Uterus (tissue), 4 donors: ENCODE measurements around the gene ZNF560. TPM values are rescaled to one million over a fixed set of nuclear protein-coding genes. Genes with fewer than 3 reads are reported as not detected.

ENCODE experiments used
- DNase-seq, 2 donors: peaks; one replicate each; pipeline ENCODE4 v3.0.0-alpha.2; 2019 to 2020
- H3K27ac ChIP-seq, 2 donors: fragments of 200-600 bp; sonication (generic); 1 replicate in 1 of 2; 2 replicates in 1 of 2; pipeline ENCODE4 v1.5.1; 2016 to 2018
- H3K27me3 ChIP-seq, 2 donors: fragments of 200-600 bp; sonication (generic); one replicate each; pipeline ENCODE4 v1.5.1; 2018 to 2019; ENCODE audit warnings: control low read depth in 1 of 2
- H3K36me3 ChIP-seq, 2 donors: fragments of 200-600 bp; sonication (generic); one replicate each; pipeline ENCODE4 v1.5.1; 2019; ENCODE audit warnings: control low read depth in 1 of 2
- H3K4me1 ChIP-seq, 2 donors: fragments of 200-600 bp; sonication (generic); one replicate each; pipeline ENCODE4 v1.5.1; 2018 to 2019; ENCODE audit warnings: control low read depth in 1 of 2
- H3K4me3 ChIP-seq, 2 donors: fragments of 200-600 bp; sonication (generic); 1 replicate in 1 of 2; 2 replicates in 1 of 2; pipeline ENCODE4 v1.5.1; 2018 to 2019; ENCODE audit warnings: mild to moderate bottlenecking in 1 of 2
- H3K9me3 ChIP-seq, 2 donors: fragments of 200-600 bp; sonication (generic); one replicate each; pipeline ENCODE4 v1.5.1; 2019; ENCODE audit warnings: control low read depth in 1 of 2
- CTCF ChIP-seq, 4 experiments: fragments of 200-600 bp in 2 of 4; fragments of 450-650 bp in 2 of 4; sonication (generic) in 2 of 4; IDR thresholded peaks; one replicate each; pipeline ENCODE4 v1.5.1; 2016 to 2019; ENCODE audit warnings: antibody characterized with exemption in 4 of 4, mild to moderate bottlenecking in 2 of 4, moderate library complexity in 1 of 4
- POLR2A ChIP-seq, 2 donors: fragments of 450-650 bp; IDR thresholded peaks; one replicate each; pipeline ENCODE4 v1.6.1; 2016; ENCODE audit warnings: antibody characterized with exemption in 2 of 2, mild to moderate bottlenecking in 1 of 2, moderate library complexity in 1 of 2
- intact Hi-C: fragments of 100-400 bp; cut with DNase I; formaldehyde crosslinking; loops from one replicate; pipeline ENCODE4 v1.15.1; 2023; ENCODE audit warnings: low total_unique reads
- total RNA-seq, 4 donors: library from RNA; depleted of rRNA in 3 of 4; stranded (reverse); fragments of >200 nt in 3 of 4; gene quantifications; one replicate each; pipeline versions ENCODE4 v1.1.0 to v1.2.4, GENCODE V29; 2014 to 2023
- donor health status: DM: yes; HTN: yes; CAD: no.

Gene ZNF560
- total RNA-seq, 4 donors from 2014 or later: 0.37 TPM; not detected in 3

DNA sequence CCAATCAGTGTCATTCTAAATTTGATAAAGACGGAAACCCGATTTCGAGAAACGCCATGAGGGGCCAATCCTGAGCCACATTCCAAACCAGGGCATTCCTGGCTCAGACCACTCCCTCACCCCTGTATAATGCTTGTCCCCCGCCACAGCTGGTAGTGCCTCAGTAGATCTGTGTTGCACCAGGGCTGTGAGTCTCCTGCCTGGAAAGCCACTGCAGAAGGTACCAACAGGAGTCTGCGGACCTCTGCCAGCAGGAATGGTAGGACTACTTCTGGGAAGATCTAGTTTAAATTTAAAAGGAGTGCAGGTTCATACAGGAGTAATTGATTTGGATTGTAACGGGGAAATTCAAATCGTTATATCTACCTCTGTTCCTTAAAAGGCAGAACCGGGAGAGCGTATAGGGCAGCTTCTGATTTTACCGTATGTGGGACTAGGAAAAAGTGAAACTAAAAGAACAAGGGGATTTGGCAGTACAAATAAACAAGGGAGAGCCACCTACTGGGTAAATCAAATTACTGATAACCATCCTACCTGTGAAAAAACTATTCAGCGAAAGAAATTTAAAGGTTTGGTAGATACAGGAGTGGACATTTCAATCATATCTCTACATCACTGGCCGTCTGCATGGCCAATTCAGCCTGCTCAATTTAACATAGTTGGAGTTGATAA is 42.3 kb downstream of the ZNF560 start:
- Histone ChIP-seq H3K27me3 (no peaks in the 10 kb centered on the region), H3K27ac (no peak overlapping the region), H3K4me1 (no peaks in the 10 kb centered on the region), H3K4me3 (no peak overlapping the region), H3K36me3 (no peaks in the 10 kb centered on the region), H3K9me3 (peaks cover 0 to 23% of the 10 kb centered on the region in 2 donors)
- TF ChIP-seq CTCF (IDR thresholded peaks at IDR 0.05) (no peak), POLR2A (IDR thresholded peaks at IDR 0.05) (no peak)
- DNase-seq: no peak
- intact Hi-C loops: no loop called here

DNA sequence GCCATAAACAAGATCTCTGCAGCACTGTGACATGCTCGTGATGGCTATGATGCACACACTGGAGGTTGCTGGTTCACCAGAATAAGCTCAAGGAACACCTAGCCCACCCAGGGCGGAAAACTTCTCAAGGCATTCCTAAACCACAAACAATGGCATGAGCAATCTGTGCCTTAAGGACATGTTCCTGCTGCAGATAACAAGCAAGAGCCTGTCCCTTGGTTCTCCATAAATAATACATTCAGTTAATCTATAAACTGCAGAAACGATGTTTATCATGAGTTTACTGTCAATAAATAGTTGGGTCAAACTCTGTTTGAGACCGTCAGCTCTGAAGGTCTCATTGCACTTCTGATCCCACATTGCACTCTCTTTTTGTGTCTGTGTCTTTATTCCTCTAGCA is 44.5 kb downstream of the ZNF560 start:
- TF ChIP-seq POLR2A (IDR thresholded peaks at IDR 0.05) (no peak), CTCF (IDR thresholded peaks at IDR 0.05) (no peak)
- Histone ChIP-seq H3K27ac (no peak overlapping the region), H3K9me3 (peaks cover 0 to 29% of the 10 kb centered on the region in 2 donors), H3K4me1 (no peaks in the 10 kb centered on the region), H3K27me3 (no peaks in the 10 kb centered on the region), H3K4me3 (no peak overlapping the region), H3K36me3 (no peaks in the 10 kb centered on the region)
- no peak for DNase-seq
- intact Hi-C loops: no loop called here

- Histone ChIP-seq H3K4me3 (no peak overlapping the region), H3K9me3 (peaks cover 0 to 24% of the 10 kb centered on the region in 2 donors), H3K4me1 (no peaks in the 10 kb centered on the region), H3K36me3 (no peaks in the 10 kb centered on the region), H3K27me3 (no peaks in the 10 kb centered on the region), H3K27ac (no peak overlapping the region)
- TF ChIP-seq POLR2A (IDR thresholded peaks at IDR 0.05) (no peak), CTCF (IDR thresholded peaks at IDR 0.05) (no peak)
- intact Hi-C loops: no loop called here
- no peak for DNase-seq
Measured at GRCh38 chr19:9445037-9445436, 53.4 kb downstream of the ZNF560 start.

GRCh38 chr19:9436358-9436757 is 62.1 kb downstream of the ZNF560 start:
- no peaks in the 10 kb centered on the region for H3K9me3 ChIP-seq
- intact Hi-C loops: no loop called here
- no peak for TF ChIP-seq POLR2A (IDR thresholded peaks at IDR 0.05)
- no peak for TF ChIP-seq CTCF (IDR thresholded peaks at IDR 0.05)

GRCh38 chr19:9435279-9436268 is 62.8 kb downstream of the ZNF560 start, which contains the start of gene ZNF266:
Gene ZNF266 (minus strand): TSS chr19:9435573. CDS start chr19:9420089, 15,484 bp downstream.
- intact Hi-C loops: no loop called here

More at GRCh38 chr19:9436358-9436757, 62.1 kb downstream of the ZNF560 start:
- H3K36me3 ChIP-seq: no peaks in the 10 kb centered on the region
- no peak for DNase-seq
- no peaks in the 10 kb centered on the region for H3K27me3 ChIP-seq
- no peak overlapping the region for H3K4me3 ChIP-seq
- H3K27ac ChIP-seq: no peak overlapping the region
- no peaks in the 10 kb centered on the region for H3K4me1 ChIP-seq

More at GRCh38 chr19:9435279-9436268, 62.8 kb downstream of the ZNF560 start, which contains the start of gene ZNF266:
- no peaks in the 10 kb centered on the region for H3K27me3 ChIP-seq
- H3K36me3 ChIP-seq: no peaks in the 10 kb centered on the region
- peak; percentile 84 to 85 for DNase-seq
- TF ChIP-seq CTCF (IDR thresholded peaks at IDR 0.05): peak; percentile 65 to 82 (median 78)
- peak in 1 of 2 donors; percentile 29 for TF ChIP-seq POLR2A (IDR thresholded peaks at IDR 0.05)
- H3K4me1 ChIP-seq: no peaks in the 10 kb centered on the region
- H3K4me3 ChIP-seq: peak within 1 kb of the TSS; percentile 75 to 82
- H3K27ac ChIP-seq: peak within 1 kb of the TSS; percentile 80 to 90
- no peaks in the 10 kb centered on the region for H3K9me3 ChIP-seq
